ENCODE results near the gene CTSL.
"Not testable (repeated sequence)": the region's sequence is repeated elsewhere in the genome, so short reads cannot be mapped to it uniquely, and the experiment has no call there.

Gene CTSL

DNA sequence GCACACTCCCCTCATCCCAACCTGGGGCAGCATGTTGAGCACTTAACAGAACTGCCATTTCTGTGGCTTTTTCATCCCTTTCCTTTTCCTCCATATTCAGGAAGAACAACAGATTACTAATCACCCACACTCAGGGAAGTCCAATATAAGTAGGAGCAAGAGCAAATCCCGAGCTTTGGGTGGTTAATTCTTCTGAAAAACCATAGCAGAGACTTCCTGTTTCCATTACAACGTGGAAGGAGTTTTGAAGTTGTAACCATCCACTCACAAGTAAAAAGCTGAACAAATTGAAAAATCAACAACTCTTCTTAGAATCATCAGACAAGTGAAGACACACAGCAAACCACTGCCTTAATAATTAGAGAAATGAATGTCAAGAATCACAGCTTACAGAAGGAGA lies 8.2 kb downstream of the CTSL start:
- H4K20me1 ChIP-seq, result no peaks in the 10 kb centered on the region
- H3K9me3 ChIP-seq (replicated peaks in 1 of 11), result peaks cover 0 to 5% (median 0%) of the 10 kb centered on the region in 11 experiments; a peak in 2 of 22 replicates
- peak overlapping the region in 3 of 11 experiments; percentile 41 to 80 (median 72); a peak in 5 of 22 replicates for H3K27ac ChIP-seq
- no peaks in the 10 kb centered on the region for H3K27me3 ChIP-seq
- no peak overlapping the region for H3K4me3 ChIP-seq
- H3K4me1 ChIP-seq, result peaks cover 0 to 57% (median 2%) of the 10 kb centered on the region in 10 experiments; a peak in 8 of 20 replicates
- peak overlapping the region in 1 of 11 experiments; percentile 64; a peak in 1 of 22 replicates for H3K9ac ChIP-seq
- TF ChIP-seq Cebpa-rat (IDR thresholded peaks at IDR 0.05), result no peak
- no peaks in the 10 kb centered on the region for H3K36me3 ChIP-seq
- H3K4me2 ChIP-seq, result peak overlapping the region in 6 of 11 experiments; percentile 5 to 77 (median 44); a peak in 8 of 22 replicates

DNA sequence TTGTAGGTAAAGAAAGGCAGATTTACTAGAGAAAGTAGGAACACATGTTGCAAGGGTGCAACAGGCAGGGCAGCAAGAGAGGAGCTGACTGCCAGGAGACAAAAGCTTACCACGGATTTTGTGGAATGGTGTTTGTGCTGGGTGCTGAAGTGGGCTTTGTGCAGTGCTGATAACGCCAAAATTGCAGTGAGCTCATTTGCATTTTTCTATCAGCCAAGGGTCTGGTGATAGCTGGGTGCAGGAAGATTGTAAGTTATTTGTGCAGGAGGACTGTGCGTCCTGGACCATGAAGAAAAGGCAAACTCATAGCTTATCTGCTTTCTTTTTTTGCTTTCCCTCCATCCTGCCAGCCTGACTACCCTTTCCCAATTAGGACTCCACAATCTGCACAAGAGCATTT lies 13.6 kb downstream of the CTSL start:
- Histone ChIP-seq H3K27ac (no peak overlapping the region), H3K27me3 (no peaks in the 10 kb centered on the region), H3K4me3 (no peak overlapping the region), H3K9ac (no peak overlapping the region), H3K4me2 (0 out of 22 replicates have a peak overlapping the region, but pooled peaks of 1 of the 11 experiments have one; percentile 14), H3K36me3 (no peaks in the 10 kb centered on the region), H3K4me1 (peaks cover 0 to 46% (median 0%) of the 10 kb centered on the region in 10 experiments; a peak in 6 of 20 replicates), H3K9me3 (replicated peaks in 1 of 11) (peaks cover 0 to 22% (median 11%) of the 10 kb centered on the region in 11 experiments; a peak in 16 of 22 replicates), H4K20me1 (no peaks in the 10 kb centered on the region)
- TF ChIP-seq Cebpa-rat (IDR thresholded peaks at IDR 0.05), result no peak

DNA sequence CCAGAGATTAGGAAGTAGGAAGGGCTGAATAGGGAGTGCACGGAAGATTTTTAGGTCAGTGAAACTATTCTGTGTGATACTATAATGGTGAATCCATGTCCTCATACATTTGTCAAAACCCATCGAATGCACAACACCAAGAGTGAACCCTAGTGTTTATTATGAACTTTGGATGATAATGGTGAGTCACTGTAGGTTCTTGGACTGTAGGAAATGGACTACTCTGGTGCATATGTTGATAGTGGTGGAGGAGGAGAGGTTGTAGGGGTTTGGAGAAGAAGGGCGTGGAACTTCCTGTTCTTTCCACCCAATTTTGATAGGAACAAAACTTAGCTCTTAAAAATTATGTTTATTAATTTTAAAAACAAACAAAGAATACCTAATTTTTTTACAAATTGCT lies 14.3 kb downstream of the CTSL start:
- Histone ChIP-seq H3K27me3 (no peaks in the 10 kb centered on the region), H3K4me2 (peak overlapping the region in 3 of 11 experiments; percentile 9 to 32 (median 11); a peak in 4 of 22 replicates)

DNA sequence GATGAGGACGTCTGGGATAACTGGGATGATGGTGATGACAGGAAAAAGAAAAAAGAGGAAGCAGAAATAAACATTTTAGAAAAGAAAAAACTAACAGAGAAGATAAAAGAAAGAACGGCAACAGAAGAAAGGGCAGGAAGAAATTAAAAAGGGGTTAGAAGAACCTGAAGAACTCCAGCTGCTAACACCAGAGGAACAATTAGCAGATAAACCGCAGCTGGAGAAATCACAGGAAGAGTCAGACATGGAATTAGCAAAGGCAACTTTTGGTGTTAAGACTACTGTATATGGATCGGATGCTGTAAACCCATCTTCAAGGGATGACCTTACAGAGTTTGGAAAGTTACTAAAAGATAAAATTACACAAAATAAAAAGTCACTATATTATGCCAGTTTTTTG lies 15.4 kb downstream of the CTSL start:
- H3K4me1 ChIP-seq, result peaks cover 0 to 38% (median 0%) of the 10 kb centered on the region in 10 experiments; a peak in 6 of 20 replicates
- H3K9me3 ChIP-seq (replicated peaks in 1 of 11), result peaks cover 0 to 21% (median 11%) of the 10 kb centered on the region in 11 experiments; a peak in 16 of 22 replicates

More for the DNA sequence above, 14.3 kb downstream of the CTSL start:
- Histone ChIP-seq H3K9me3 (replicated peaks in 1 of 11) (peaks cover 0 to 21% (median 11%) of the 10 kb centered on the region in 11 experiments; a peak in 16 of 22 replicates), H3K27ac (no peak overlapping the region), H3K4me1 (peaks cover 0 to 40% (median 0%) of the 10 kb centered on the region in 10 experiments; a peak in 6 of 20 replicates), H3K9ac (no peak overlapping the region), H3K36me3 (no peaks in the 10 kb centered on the region), H4K20me1 (no peaks in the 10 kb centered on the region), H3K4me3 (no peak overlapping the region)
- no peak for TF ChIP-seq Cebpa-rat (IDR thresholded peaks at IDR 0.05)

DNA sequence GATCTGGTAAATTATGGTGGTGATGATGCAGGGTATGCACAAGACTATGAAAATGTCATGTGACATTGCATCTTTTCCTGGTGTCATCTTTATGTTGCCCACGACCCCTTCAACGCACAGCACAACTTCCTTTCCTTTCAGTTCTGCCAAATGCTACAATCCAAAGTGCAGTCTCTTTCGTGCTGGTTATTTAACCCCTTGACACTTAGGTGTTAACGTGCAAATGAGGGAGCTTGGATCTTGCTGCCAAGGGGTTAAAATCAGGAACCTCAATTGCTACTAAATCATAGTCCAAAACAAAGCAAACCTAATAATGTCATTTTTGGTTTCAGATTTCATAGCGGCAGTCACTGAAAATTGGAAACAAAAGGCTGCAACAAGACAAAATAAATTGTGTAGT lies 16.0 kb downstream of the CTSL start:
- Histone ChIP-seq H4K20me1 (no peaks in the 10 kb centered on the region), H3K9me3 (replicated peaks in 1 of 11) (peaks cover 0 to 21% (median 11%) of the 10 kb centered on the region in 11 experiments; a peak in 16 of 22 replicates), H3K4me3 (no peak overlapping the region), H3K4me2 (peak overlapping the region in 3 of 11 experiments; percentile 14 to 43 (median 30); a peak in 3 of 22 replicates), H3K27me3 (no peaks in the 10 kb centered on the region), H3K36me3 (no peaks in the 10 kb centered on the region), H3K4me1 (peaks cover 0 to 38% (median 0%) of the 10 kb centered on the region in 10 experiments; a peak in 6 of 20 replicates), H3K27ac (no peak overlapping the region), H3K9ac (no peak overlapping the region)
- no peak for TF ChIP-seq Cebpa-rat (IDR thresholded peaks at IDR 0.05)

More for the DNA sequence above, 15.4 kb downstream of the CTSL start:
- Histone ChIP-seq H4K20me1 (no peaks in the 10 kb centered on the region), H3K4me2 (peak overlapping the region in 3 of 11 experiments; percentile 4 to 43 (median 29); a peak in 4 of 22 replicates), H3K27ac (no peak overlapping the region), H3K9ac (no peak overlapping the region), H3K4me3 (no peak overlapping the region), H3K27me3 (no peaks in the 10 kb centered on the region), H3K36me3 (no peaks in the 10 kb centered on the region)
- no peak for TF ChIP-seq Cebpa-rat (IDR thresholded peaks at IDR 0.05)

DNA sequence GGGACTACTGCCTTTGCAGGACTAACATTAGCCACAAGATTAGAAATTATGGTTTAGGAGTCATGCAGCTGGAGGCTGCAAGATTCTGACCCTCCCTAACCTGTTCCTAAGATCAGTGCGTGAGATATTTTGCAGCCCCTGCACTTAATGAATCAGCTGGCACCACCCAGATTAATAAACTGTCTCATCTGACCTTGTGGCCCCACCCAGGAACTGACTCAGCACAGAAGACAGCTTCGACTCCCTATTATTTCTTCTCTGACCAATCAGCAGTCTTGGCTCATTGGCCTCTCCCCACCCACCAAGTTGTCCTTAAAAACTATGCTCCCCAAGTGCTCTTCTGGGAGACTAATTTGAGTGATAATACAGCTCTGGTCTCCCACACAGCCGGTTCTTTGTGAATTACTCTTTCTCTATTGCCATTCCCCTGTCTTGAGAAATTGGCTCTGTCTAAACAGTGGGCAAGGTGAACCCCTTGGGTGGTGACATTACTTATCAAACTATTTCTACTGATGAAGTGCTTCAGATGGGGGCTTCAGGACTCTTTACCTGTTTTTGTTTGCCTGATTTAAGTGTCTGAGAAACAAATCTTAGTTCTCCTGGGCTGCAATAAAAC lies 17.0 kb downstream of the CTSL start:
- TF ChIP-seq Cebpa-rat (IDR thresholded peaks at IDR 0.05), result no peak
- Histone ChIP-seq H4K20me1 (no peaks in the 10 kb centered on the region), H3K4me2 (peak overlapping the region in 1 of 11 experiments; percentile 14; a peak in 1 of 22 replicates), H3K27me3 (no peaks in the 10 kb centered on the region), H3K36me3 (no peaks in the 10 kb centered on the region), H3K9ac (no peak overlapping the region), H3K9me3 (replicated peaks in 1 of 11) (peaks cover 0 to 21% (median 11%) of the 10 kb centered on the region in 11 experiments; a peak in 16 of 22 replicates), H3K4me1 (peaks cover 0 to 38% (median 0%) of the 10 kb centered on the region in 10 experiments; a peak in 6 of 20 replicates), H3K27ac (no peak overlapping the region), H3K4me3 (no peak overlapping the region)

DNA sequence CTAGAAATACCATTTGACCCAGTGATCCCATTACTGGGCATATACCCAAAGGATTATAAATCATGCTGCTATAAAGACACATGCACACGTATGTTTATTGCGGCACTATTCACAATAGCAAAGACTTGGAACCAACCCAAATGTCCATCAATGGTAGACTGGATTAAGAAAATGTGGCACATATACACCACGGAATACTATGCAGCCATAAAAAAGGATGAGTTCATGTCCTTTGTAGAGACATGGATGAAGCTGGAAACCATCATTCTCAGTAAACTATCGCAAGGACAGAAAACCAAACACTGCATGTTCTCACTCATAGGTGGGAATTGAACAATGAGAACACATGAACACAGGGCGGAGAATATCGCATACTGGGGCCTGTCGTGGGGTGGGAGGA lies 18.3 kb downstream of the CTSL start:
- H3K4me1 ChIP-seq, result peaks cover 0 to 46% (median 0%) of the 10 kb centered on the region in 10 experiments; a peak in 6 of 20 replicates
- not testable (repeated sequence) for H3K27ac ChIP-seq, H3K4me3 ChIP-seq, H3K36me3 ChIP-seq, H3K9ac ChIP-seq, H3K27me3 ChIP-seq, H3K4me2 ChIP-seq, H4K20me1 ChIP-seq
- peaks cover 0 to 21% (median 11%) of the 10 kb centered on the region in 11 experiments; a peak in 16 of 22 replicates for H3K9me3 ChIP-seq (replicated peaks in 1 of 11)

DNA sequence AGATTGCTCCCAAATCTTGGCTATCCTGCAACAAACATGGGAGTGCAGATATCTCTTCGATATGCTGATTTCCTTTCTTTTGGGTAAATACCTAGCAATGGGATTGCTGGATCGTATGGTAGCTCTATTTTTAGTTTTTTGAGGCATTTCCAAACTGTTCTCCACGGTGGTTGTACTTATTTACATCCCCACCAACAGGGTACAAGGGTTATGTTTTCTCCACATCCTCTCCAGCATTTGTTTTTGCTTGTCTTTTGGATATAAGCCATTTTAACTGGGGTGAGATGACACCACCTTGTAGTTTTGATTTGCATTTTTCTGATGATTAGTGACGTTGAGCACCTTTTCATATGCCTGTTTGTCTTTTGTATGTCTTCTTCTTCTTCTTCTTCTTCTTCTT lies 20.3 kb downstream of the CTSL start:
- H3K4me1 ChIP-seq, result peaks cover 0 to 36% (median 0%) of the 10 kb centered on the region in 10 experiments; a peak in 6 of 20 replicates
- H3K36me3 ChIP-seq, result no peaks in the 10 kb centered on the region
- H3K27me3 ChIP-seq, result no peaks in the 10 kb centered on the region
- TF ChIP-seq Cebpa-rat (IDR thresholded peaks at IDR 0.05), result no peak
- H3K27ac ChIP-seq, result no peak overlapping the region
- no peak overlapping the region for H3K9ac ChIP-seq
- H3K9me3 ChIP-seq (replicated peaks in 1 of 11), result peaks cover 0 to 21% (median 11%) of the 10 kb centered on the region in 11 experiments; a peak in 17 of 22 replicates
- H3K4me3 ChIP-seq, result no peak overlapping the region
- H3K4me2 ChIP-seq, result no peak overlapping the region
- no peaks in the 10 kb centered on the region for H4K20me1 ChIP-seq

DNA sequence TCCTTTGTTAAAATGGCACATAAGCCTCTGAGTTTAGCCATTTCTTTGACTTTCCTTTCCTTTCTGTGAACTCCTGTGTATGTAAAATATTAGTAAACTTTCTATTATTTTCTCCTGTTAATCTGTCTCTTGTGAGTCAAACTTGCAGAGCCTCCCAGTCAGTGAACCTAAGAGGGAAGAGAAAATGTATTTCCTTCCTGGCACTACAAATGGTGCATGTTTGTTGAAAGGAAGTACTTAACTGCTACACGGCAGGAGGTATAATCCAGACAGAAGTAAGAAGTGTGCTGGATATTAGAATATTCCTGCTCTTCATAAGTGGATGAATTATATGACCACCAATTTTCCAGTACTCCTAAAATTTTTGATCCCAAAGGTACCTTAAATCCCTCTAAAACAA lies 23.0 kb downstream of the CTSL start:
- Histone ChIP-seq H3K27me3 (no peaks in the 10 kb centered on the region), H3K4me2 (peak overlapping the region in 3 of 11 experiments; percentile 12 to 44 (median 26); a peak in 3 of 22 replicates), H3K9ac (no peak overlapping the region), H4K20me1 (no peaks in the 10 kb centered on the region), H3K27ac (no peak overlapping the region), H3K4me1 (peaks cover 0 to 19% (median 0%) of the 10 kb centered on the region in 10 experiments; a peak in 5 of 20 replicates), H3K36me3 (no peaks in the 10 kb centered on the region), H3K9me3 (replicated peaks in 1 of 11) (peaks cover 3 to 18% (median 9%) of the 10 kb centered on the region in 11 experiments; a peak in 18 of 22 replicates), H3K4me3 (no peak overlapping the region)
- no peak for TF ChIP-seq Cebpa-rat (IDR thresholded peaks at IDR 0.05)
